Measurements from ENCODE around the gene HACD3. TPM values are rescaled to one million over a fixed set of nuclear protein-coding genes. Genes with fewer than 3 reads are reported as not detected.
"Not testable (repeated sequence)": the region's sequence is repeated elsewhere in the genome, so short reads cannot be mapped to it uniquely, and the experiment has no call there.

Gene HACD3
- total RNA-seq, 1 experiment from 2014 or later = 71.6 TPM

- Histone ChIP-seq H3K4me2 (no peak overlapping the region), H4K20me1 (ENCODE audit: insufficient read depth) (no peaks in the 10 kb centered on the region), H3K4me3 (no peak overlapping the region), H3F3A (ENCODE audit: insufficient read depth, low read depth) (0 out of 2 replicates have a peak, but pooled peaks cover 7% of the 10 kb centered on the region), H3K79me2 (ENCODE audit: low read depth) (peaks cover 11% of the 10 kb centered on the region), H3K9me2 (ENCODE audit: insufficient read depth) (no peaks in the 10 kb centered on the region), H3K9me3 (ENCODE audit: insufficient read depth, low read depth) (no peaks in the 10 kb centered on the region), H3K36me3 (ENCODE audit: low read depth) (no peaks in the 10 kb centered on the region), H3K4me1 (replicated peaks; ENCODE audit: insufficient read depth) (no peaks in the 10 kb centered on the region), H3K27ac (no peak overlapping the region), H2AFZ (no peak overlapping the region), H3K27me3 (ENCODE audit: insufficient read depth, low read depth) (no peaks in the 10 kb centered on the region)
- DNase-seq = no peak
- ChIA-PET CTCF (interaction anchor here (0.6 kb wide), 1 partner anchor 133 kb away, joined by 6 read pairs; no protein-coding TSS in a partner anchor), POLR2A (ENCODE audit: unreplicated experiment) (interaction anchor here (0.9 kb wide), 1 partner anchor 52 kb away, joined by 3 read pairs; no protein-coding TSS in a partner anchor)
- BruUV-seq (replicated peaks) = no TSS peak
- intact Hi-C loops (cut with micrococcal nuclease; ENCODE audit: unreplicated experiment) = no loop called here
- TF ChIP-seq, protein P1, sequence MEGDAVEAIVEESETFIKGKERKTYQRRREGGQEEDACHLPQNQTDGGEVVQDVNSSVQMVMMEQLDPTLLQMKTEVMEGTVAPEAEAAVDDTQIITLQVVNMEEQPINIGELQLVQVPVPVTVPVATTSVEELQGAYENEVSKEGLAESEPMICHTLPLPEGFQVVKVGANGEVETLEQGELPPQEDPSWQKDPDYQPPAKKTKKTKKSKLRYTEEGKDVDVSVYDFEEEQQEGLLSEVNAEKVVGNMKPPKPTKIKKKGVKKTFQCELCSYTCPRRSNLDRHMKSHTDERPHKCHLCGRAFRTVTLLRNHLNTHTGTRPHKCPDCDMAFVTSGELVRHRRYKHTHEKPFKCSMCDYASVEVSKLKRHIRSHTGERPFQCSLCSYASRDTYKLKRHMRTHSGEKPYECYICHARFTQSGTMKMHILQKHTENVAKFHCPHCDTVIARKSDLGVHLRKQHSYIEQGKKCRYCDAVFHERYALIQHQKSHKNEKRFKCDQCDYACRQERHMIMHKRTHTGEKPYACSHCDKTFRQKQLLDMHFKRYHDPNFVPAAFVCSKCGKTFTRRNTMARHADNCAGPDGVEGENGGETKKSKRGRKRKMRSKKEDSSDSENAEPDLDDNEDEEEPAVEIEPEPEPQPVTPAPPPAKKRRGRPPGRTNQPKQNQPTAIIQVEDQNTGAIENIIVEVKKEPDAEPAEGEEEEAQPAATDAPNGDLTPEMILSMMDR (conservative IDR thresholded peaks at IDR 0.05) = no peak
- no peak for TF ChIP-seq EZH2 (IDR thresholded peaks at IDR 0.05; ENCODE audit: low read depth)
These were observed 20.9 kb downstream of the HACD3 start for GRCh38 chr15:65551183-65551582.

DNA sequence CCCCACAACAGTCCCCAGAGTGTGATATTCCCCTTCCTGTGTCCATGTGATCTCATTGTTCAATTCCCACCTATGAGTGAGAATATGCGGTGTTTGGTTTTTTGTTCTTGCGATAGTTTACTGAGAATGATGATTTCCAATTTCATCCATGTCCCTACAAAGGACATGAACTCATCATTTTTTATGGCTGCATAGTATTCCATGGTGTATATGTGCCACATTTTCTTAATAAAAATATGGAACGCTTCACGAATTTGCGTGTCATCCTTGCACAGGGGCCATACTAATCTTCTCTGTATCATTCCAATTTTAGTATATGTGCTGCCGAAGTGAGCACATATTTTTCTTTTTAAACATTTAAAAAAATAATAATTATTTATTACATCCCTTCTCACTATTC, 22.6 kb downstream of the HACD3 start:
- H3K4me3 ChIP-seq; H3F3A ChIP-seq (ENCODE audit: insufficient read depth, low read depth); H3K36me3 ChIP-seq (ENCODE audit: low read depth); H3K27ac ChIP-seq; H4K20me1 ChIP-seq (ENCODE audit: insufficient read depth); H3K79me2 ChIP-seq (ENCODE audit: low read depth); intact Hi-C loops (cut with micrococcal nuclease; ENCODE audit: unreplicated experiment); H3K27me3 ChIP-seq (ENCODE audit: insufficient read depth, low read depth); BruUV-seq (replicated peaks); H3K9me2 ChIP-seq (ENCODE audit: insufficient read depth); H3K4me1 ChIP-seq (replicated peaks; ENCODE audit: insufficient read depth); DNase-seq; H2AFZ ChIP-seq; POLR2A ChIA-PET (ENCODE audit: unreplicated experiment); H3K9me3 ChIP-seq (ENCODE audit: insufficient read depth, low read depth); H3K4me2 ChIP-seq: not testable (repeated sequence)
- CTCF ChIA-PET = interaction anchor here (0.6 kb wide), 1 partner anchor 1360 kb away, joined by 6 read pairs; no protein-coding TSS in a partner anchor

DNA sequence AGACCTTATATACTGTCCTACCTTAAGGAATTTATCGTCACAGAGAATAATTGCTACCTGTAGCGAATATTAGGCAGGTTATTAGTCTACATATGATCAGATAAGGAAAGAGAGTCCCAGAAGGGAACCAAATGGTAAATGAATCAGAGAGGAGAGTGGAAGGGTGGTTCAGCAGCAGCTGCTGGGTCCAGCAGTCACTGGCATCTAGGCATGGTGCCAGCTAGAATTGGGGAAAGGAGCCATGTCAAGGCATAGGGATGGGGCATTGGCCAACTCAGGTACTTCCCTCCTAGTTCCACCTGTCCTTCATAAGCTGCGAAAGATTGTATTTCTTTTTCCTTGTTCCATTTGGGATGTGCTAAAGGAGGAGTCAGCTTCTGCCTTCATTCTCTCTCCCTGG, 23.4 kb downstream of the HACD3 start:
- no peak overlapping the region for H2AFZ ChIP-seq
- H3K36me3 ChIP-seq (ENCODE audit: low read depth) = no peaks in the 10 kb centered on the region
- DNase-seq = no peak
- H3F3A ChIP-seq (ENCODE audit: insufficient read depth, low read depth) = 0 out of 2 replicates have a peak, but pooled peaks cover 7% of the 10 kb centered on the region
- TF ChIP-seq, protein P1 (conservative IDR thresholded peaks at IDR 0.05) = no peak
- no peak for TF ChIP-seq EZH2 (IDR thresholded peaks at IDR 0.05; ENCODE audit: low read depth)
- H4K20me1 ChIP-seq (ENCODE audit: insufficient read depth) = no peaks in the 10 kb centered on the region
- no peak overlapping the region for H3K4me3 ChIP-seq
- no peaks in the 10 kb centered on the region for H3K9me3 ChIP-seq (ENCODE audit: insufficient read depth, low read depth)
- H3K27me3 ChIP-seq (ENCODE audit: insufficient read depth, low read depth) = no peaks in the 10 kb centered on the region
- no peaks in the 10 kb centered on the region for H3K4me1 ChIP-seq (replicated peaks; ENCODE audit: insufficient read depth)
- ChIA-PET POLR2A (ENCODE audit: unreplicated experiment) (no interaction called here), CTCF (interaction anchor here (0.6 kb wide), 1 partner anchor 1359 kb away, joined by 6 read pairs; no protein-coding TSS in a partner anchor)
- intact Hi-C loops (cut with micrococcal nuclease; ENCODE audit: unreplicated experiment) = no loop called here
- H3K9me2 ChIP-seq (ENCODE audit: insufficient read depth) = no peaks in the 10 kb centered on the region
- BruUV-seq (replicated peaks) = no TSS peak
- no peak overlapping the region for H3K27ac ChIP-seq
- peaks cover 3% of the 10 kb centered on the region; the same call in 1 of the 2 replicates for H3K79me2 ChIP-seq (ENCODE audit: low read depth)
- H3K4me2 ChIP-seq = no peak overlapping the region

GRCh38 chr15:65556622-65557021, 26.4 kb downstream of the HACD3 start:
- Histone ChIP-seq H4K20me1 (ENCODE audit: insufficient read depth) (no peaks in the 10 kb centered on the region), H2AFZ (no peak overlapping the region), H3K4me1 (replicated peaks; ENCODE audit: insufficient read depth) (no peaks in the 10 kb centered on the region), H3K9me3 (ENCODE audit: insufficient read depth, low read depth) (no peaks in the 10 kb centered on the region), H3K4me2 (no peak overlapping the region), H3K4me3 (no peak overlapping the region), H3K9me2 (ENCODE audit: insufficient read depth) (no peaks in the 10 kb centered on the region), H3K79me2 (ENCODE audit: low read depth) (no peaks in the 10 kb centered on the region), H3K27me3 (ENCODE audit: insufficient read depth, low read depth) (no peaks in the 10 kb centered on the region), H3K36me3 (ENCODE audit: low read depth) (no peaks in the 10 kb centered on the region), H3F3A (ENCODE audit: insufficient read depth, low read depth) (no peaks in the 10 kb centered on the region), H3K27ac (no peak overlapping the region)
- intact Hi-C loops (cut with micrococcal nuclease; ENCODE audit: unreplicated experiment) = no loop called here
- BruUV-seq (replicated peaks) = no TSS peak
- TF ChIP-seq, protein P1 (conservative IDR thresholded peaks at IDR 0.05) = no peak
- no peak for TF ChIP-seq EZH2 (IDR thresholded peaks at IDR 0.05; ENCODE audit: low read depth)
- DNase-seq = no peak
- POLR2A ChIA-PET (ENCODE audit: unreplicated experiment) = no interaction called here
- CTCF ChIA-PET = no interaction called here

Measured in PC-9 (cell line).